Activated T-cell treated with anti-CD3 and anti-CD28 coated beads for 24 hours (primary cell): ENCODE measurements around the gene TMPRSS13.
"Not testable (repeated sequence)": the region's sequence is repeated elsewhere in the genome, so short reads cannot be mapped to it uniquely, and the experiment has no call there.

Experiments used
- DNase-seq: peaks from one replicate; pipeline ENCODE4 v3.0.0-alpha.2; 2020; ENCODE audit warnings: low read depth

Gene TMPRSS13

GRCh38 chr11:117929142-117929915, at the start of gene TMPRSS13:
Gene TMPRSS13, minus strand, starts transcription at chr11:117929402. Its CDS starts 95 bp downstream, at chr11:117929307.
- DNase-seq, result no peak

- no peak for DNase-seq
Observed at GRCh38 chr11:117978991-117979390, 49.8 kb upstream of the TMPRSS13 start.

GRCh38 chr11:117978291-117978910, 49.2 kb upstream of the TMPRSS13 start:
- not testable (repeated sequence) for DNase-seq

- not testable (repeated sequence) for DNase-seq
Observed at GRCh38 chr11:117977612-117978264, 48.5 kb upstream of the TMPRSS13 start.

GRCh38 chr11:117977029-117977428, 47.8 kb upstream of the TMPRSS13 start:
- DNase-seq, result no peak

GRCh38 chr11:117976445-117976844, 47.2 kb upstream of the TMPRSS13 start:
- no peak for DNase-seq

GRCh38 chr11:117973503-117973860, 44.3 kb upstream of the TMPRSS13 start:
- DNase-seq, result no peak

GRCh38 chr11:117972629-117973502, 43.7 kb upstream of the TMPRSS13 start:
- DNase-seq, result no peak

- DNase-seq, result no peak
Observed at GRCh38 chr11:117972044-117972443, 42.8 kb upstream of the TMPRSS13 start.

GRCh38 chr11:117970400-117971024, 41.3 kb upstream of the TMPRSS13 start:
- no peak for DNase-seq

- DNase-seq, result no peak
Observed at GRCh38 chr11:117969160-117969991, 40.2 kb upstream of the TMPRSS13 start.

GRCh38 chr11:117966908-117967307, 37.7 kb upstream of the TMPRSS13 start:
- DNase-seq, result no peak

- DNase-seq, result no peak
Observed at GRCh38 chr11:117962826-117963225, 33.6 kb upstream of the TMPRSS13 start.

- no peak for DNase-seq
Observed at GRCh38 chr11:117961896-117962295, 32.7 kb upstream of the TMPRSS13 start.

- DNase-seq, result no peak
Observed at GRCh38 chr11:117960406-117960805, 31.2 kb upstream of the TMPRSS13 start.

GRCh38 chr11:117959438-117960149, 30.4 kb upstream of the TMPRSS13 start:
- no peak for DNase-seq

- DNase-seq, result no peak
Observed at GRCh38 chr11:117958949-117959348, 29.7 kb upstream of the TMPRSS13 start.

GRCh38 chr11:117953024-117953671, 23.9 kb upstream of the TMPRSS13 start:
- no peak for DNase-seq
